OCI-LY7 (cell line): ENCODE data around the gene IHH. TPM values are rescaled to one million over a fixed set of nuclear protein-coding genes. Genes with fewer than 3 reads are reported as not detected.

Source experiments
- BruUV-seq: library from RNA; stranded (reverse); fragments of 400-500 nt; replicated peaks from 2 replicates; lab custom pipeline; 2021; lab: Mats Ljungman, UMichigan
- CTCF ChIA-PET: fragments of 300-600 bp; sonication (Branson Sonifier 250); formaldehyde crosslinking; loops from one replicate; lab custom pipeline; 2022; ENCODE audit warnings: antibody characterized with exemption; ENCODE audit not compliant: unreplicated experiment; lab: Charles Lee
- POLR2A ChIA-PET: fragments of 300-600 bp; sonication (Branson Sonifier 250); formaldehyde crosslinking; loops from one replicate; lab custom pipeline; 2022; ENCODE audit warnings: antibody characterized with exemption; lab: Charles Lee
- DNase-seq: peaks from one replicate; pipeline ENCODE4 v3.0.0-alpha.2; 2015; ENCODE audit warnings: low spot score
- H2AFZ ChIP-seq: fragments of 200-600 bp; sonication (generic), shearing (Covaris generic); 2 replicates; pipeline ENCODE4 v1.6.1; 2014; ENCODE audit warnings: mild to moderate bottlenecking, antibody characterized with exemption, low read length, moderate library complexity
- H3K27ac ChIP-seq: fragments of 200-600 bp; sonication (generic); 2 replicates; pipeline ENCODE4 v1.5.1; 2014; ENCODE audit warnings: mixed run types, low read depth, mild to moderate bottlenecking, moderate library complexity, low read length, inconsistent platforms; ENCODE audit not compliant: poor library complexity, severe bottlenecking
- H3K36me3 ChIP-seq: fragments of 200-600 bp; sonication (generic); 2 replicates; pipeline ENCODE4 v1.6.1; 2014; ENCODE audit warnings: mild to moderate bottlenecking, antibody characterized with exemption, low read length, moderate library complexity, mixed read lengths; ENCODE audit not compliant: insufficient read depth
- H3K4me1 ChIP-seq: fragments of 200-600 bp; sonication (generic); 2 replicates; pipeline ENCODE4 v1.5.1; 2014; ENCODE audit warnings: mild to moderate bottlenecking, low read length; ENCODE audit not compliant: insufficient read depth, poor library complexity, severe bottlenecking
- H3K4me2 ChIP-seq: fragments of 200-600 bp; sonication (generic); 2 replicates; pipeline ENCODE4 v1.6.1; 2014; ENCODE audit warnings: mild to moderate bottlenecking, low read length
- H3K4me3 ChIP-seq: fragments of 200-600 bp; sonication (generic); 2 replicates; pipeline ENCODE4 v1.5.1; 2014; ENCODE audit warnings: mild to moderate bottlenecking, low read depth, low read length; ENCODE audit not compliant: poor library complexity, severe bottlenecking
- H3K79me2 ChIP-seq: fragments of 200-600 bp; sonication (generic); 2 replicates; pipeline ENCODE4 v1.6.1; 2016; ENCODE audit warnings: low read depth, mild to moderate bottlenecking, low read length, moderate library complexity, mixed read lengths; ENCODE audit not compliant: insufficient read depth
- H3K9me2 ChIP-seq: fragments of 200-600 bp; sonication (generic); 2 replicates; pipeline ENCODE4 v1.6.1; 2016; ENCODE audit warnings: mild to moderate bottlenecking, low read length, mixed read lengths; ENCODE audit not compliant: insufficient read depth
- H3K9me3 ChIP-seq: fragments of 200-600 bp; sonication (generic); 2 replicates; pipeline ENCODE4 v1.6.1; 2014; ENCODE audit warnings: mild to moderate bottlenecking, mixed run types, low read length, mixed read lengths
- H4K20me1 ChIP-seq: fragments of 200-600 bp; sonication (generic); 2 replicates; pipeline ENCODE4 v1.6.1; 2014; ENCODE audit warnings: mild to moderate bottlenecking, antibody characterized with exemption, low read length, moderate library complexity, mixed read lengths; ENCODE audit not compliant: insufficient read depth
- CTCF ChIP-seq: fragments of 200-600 bp; sonication (generic); conservative IDR thresholded peaks from 2 replicates; pipeline ENCODE4 v1.5.1; 2014; ENCODE audit warnings: mild to moderate bottlenecking, antibody characterized with exemption, low read length, moderate library complexity, mixed read lengths
- EZH2phosphoT487 ChIP-seq: fragments of 200-600 bp; sonication (generic); IDR thresholded peaks from 2 replicates; pipeline ENCODE4 v1.6.1; 2018; ENCODE audit warnings: low read depth, borderline replicate concordance, mild to moderate bottlenecking, mixed run types, antibody characterized with exemption, low read length, moderate library complexity, mixed read lengths
- intact Hi-C: fragments of 100-400 bp; cut with micrococcal nuclease; formaldehyde crosslinking; loops from one replicate; pipeline ENCODE4 v1.10.0; 2022; ENCODE audit not compliant: unreplicated experiment
- total RNA-seq, 2 experiments: library from RNA; depleted of rRNA in 1 of 2; stranded (reverse); fragments of >200 nt in 1 of 2; shearing (Covaris generic) in 1 of 2; gene quantifications; 2 replicates each; pipeline ENCODE4 v1.2.3, GENCODE V29; 2014 to 2022

Gene IHH
- total RNA-seq, 2 experiments from 2014 or later, result not detected

- BruUV-seq, result no TSS peak
Observed at GRCh38 chr2:219027511-219028055, 33.1 kb downstream of the IHH start.

GRCh38 chr2:219026946-219027345 lies 33.8 kb downstream of the IHH start:
- intact Hi-C loops, result no loop called here
- H3K79me2 ChIP-seq, result no peaks in the 10 kb centered on the region
- no peak overlapping the region for H3K4me3 ChIP-seq
- CTCF ChIA-PET, result no interaction called here
- TF ChIP-seq EZH2phosphoT487 (no peak), CTCF (no peak)
- DNase-seq, result no peak
- BruUV-seq, result no TSS peak
- H3K4me2 ChIP-seq, result no peak overlapping the region
- H3K36me3 ChIP-seq, result no peaks in the 10 kb centered on the region
- H3K4me1 ChIP-seq, result no peaks in the 10 kb centered on the region
- H3K27ac ChIP-seq, result no peak overlapping the region
- POLR2A ChIA-PET, result interaction anchor here (0.6 kb wide), 2 partner anchors 139 to 255 kb away, joined by 3 read pairs; no protein-coding TSS in a partner anchor
- H3K9me2 ChIP-seq, result no peaks in the 10 kb centered on the region
- no peaks in the 10 kb centered on the region for H4K20me1 ChIP-seq
- no peaks in the 10 kb centered on the region for H3K9me3 ChIP-seq
- no peak overlapping the region for H2AFZ ChIP-seq

More at GRCh38 chr2:219027511-219028055, 33.1 kb downstream of the IHH start:
- TF ChIP-seq CTCF (no peak), EZH2phosphoT487 (no peak)
- Histone ChIP-seq H3K9me2 (no peaks in the 10 kb centered on the region), H3K27ac (no peak overlapping the region), H3K4me1 (no peaks in the 10 kb centered on the region), H3K79me2 (no peaks in the 10 kb centered on the region), H2AFZ (no peak overlapping the region), H3K4me2 (no peak overlapping the region), H3K36me3 (no peaks in the 10 kb centered on the region), H3K4me3 (no peak overlapping the region), H4K20me1 (no peaks in the 10 kb centered on the region), H3K9me3 (no peaks in the 10 kb centered on the region)
- DNase-seq, result no peak
- ChIA-PET CTCF (no interaction called here), POLR2A (interaction anchor here (0.5 to 0.6 kb wide), 3 partner anchors 87 to 255 kb away, joined by 3 to 4 read pairs (median 3); no protein-coding TSS in a partner anchor)
- intact Hi-C loops, result no loop called here

- TF ChIP-seq CTCF (no peak), EZH2phosphoT487 (no peak)
- intact Hi-C loops, result no loop called here
- no peaks in the 10 kb centered on the region for H3K9me2 ChIP-seq
Observed at GRCh38 chr2:219025637-219026585, 34.8 kb downstream of the IHH start.

More at GRCh38 chr2:219025637-219026585, 34.8 kb downstream of the IHH start:
- Histone ChIP-seq H3K4me1 (no peaks in the 10 kb centered on the region), H3K4me2 (no peak overlapping the region), H3K27ac (no peak overlapping the region), H3K36me3 (no peaks in the 10 kb centered on the region), H3K79me2 (no peaks in the 10 kb centered on the region), H3K9me3 (no peaks in the 10 kb centered on the region), H3K4me3 (no peak overlapping the region), H4K20me1 (no peaks in the 10 kb centered on the region), H2AFZ (no peak overlapping the region)
- no TSS peak for BruUV-seq
- CTCF ChIA-PET, result interaction anchor here (0.5 kb wide), 1 partner anchor 49 kb away, joined by 4 read pairs; no protein-coding TSS in a partner anchor
- POLR2A ChIA-PET, result no interaction called here
- no peak for DNase-seq
